ENCODE data around the gene TMEM150B. TPM values are rescaled to one million over a fixed set of nuclear protein-coding genes. Genes with fewer than 3 reads are reported as not detected.

TMEM150B gene
- total and polyA plus RNA-seq, 2 of the 13 experiments (the other 11 are each of a cell fraction or from before 2014, with no cell fraction given): 1.3 to 1.8 TPM

DNA sequence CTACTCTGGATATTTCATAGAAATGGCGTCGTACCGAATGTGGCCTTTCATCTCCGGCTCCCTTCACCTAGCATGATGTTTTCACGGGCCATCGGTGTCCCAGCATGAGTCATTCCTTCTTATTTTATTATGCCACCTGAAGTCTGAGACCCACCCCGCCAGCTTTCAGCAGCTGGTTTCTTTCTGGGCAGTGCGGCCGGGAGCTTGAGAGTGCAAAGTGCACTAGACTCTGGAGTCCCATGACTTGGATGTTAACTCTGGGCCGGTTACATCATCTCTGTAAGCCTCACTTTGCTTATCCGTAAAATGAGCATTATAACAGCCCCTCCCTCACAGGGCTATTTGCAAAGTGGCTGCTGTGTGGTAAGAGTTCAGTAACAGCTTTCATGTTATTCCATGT, 8.7 kb upstream of the TMEM150B start (continued):
- TF ChIP-seq WIZ (CRISPR knock-in tag; IDR thresholded peaks at IDR 0.05): no peak
- TF ChIP-seq HNRNPLL (IDR thresholded peaks at IDR 0.05; ENCODE audit: low read depth, low read length, poor library complexity, severe bottlenecking): no peak
- TF ChIP-seq ZNF775 (CRISPR knock-in tag; IDR thresholded peaks at IDR 0.05; ENCODE audit: borderline replicate concordance): no peak
- TF ChIP-seq MIXL1 (CRISPR knock-in tag; IDR thresholded peaks at IDR 0.05): 0 out of 2 replicates have a peak, but pooled peaks have one; percentile 32
- TF ChIP-seq, protein P1, sequence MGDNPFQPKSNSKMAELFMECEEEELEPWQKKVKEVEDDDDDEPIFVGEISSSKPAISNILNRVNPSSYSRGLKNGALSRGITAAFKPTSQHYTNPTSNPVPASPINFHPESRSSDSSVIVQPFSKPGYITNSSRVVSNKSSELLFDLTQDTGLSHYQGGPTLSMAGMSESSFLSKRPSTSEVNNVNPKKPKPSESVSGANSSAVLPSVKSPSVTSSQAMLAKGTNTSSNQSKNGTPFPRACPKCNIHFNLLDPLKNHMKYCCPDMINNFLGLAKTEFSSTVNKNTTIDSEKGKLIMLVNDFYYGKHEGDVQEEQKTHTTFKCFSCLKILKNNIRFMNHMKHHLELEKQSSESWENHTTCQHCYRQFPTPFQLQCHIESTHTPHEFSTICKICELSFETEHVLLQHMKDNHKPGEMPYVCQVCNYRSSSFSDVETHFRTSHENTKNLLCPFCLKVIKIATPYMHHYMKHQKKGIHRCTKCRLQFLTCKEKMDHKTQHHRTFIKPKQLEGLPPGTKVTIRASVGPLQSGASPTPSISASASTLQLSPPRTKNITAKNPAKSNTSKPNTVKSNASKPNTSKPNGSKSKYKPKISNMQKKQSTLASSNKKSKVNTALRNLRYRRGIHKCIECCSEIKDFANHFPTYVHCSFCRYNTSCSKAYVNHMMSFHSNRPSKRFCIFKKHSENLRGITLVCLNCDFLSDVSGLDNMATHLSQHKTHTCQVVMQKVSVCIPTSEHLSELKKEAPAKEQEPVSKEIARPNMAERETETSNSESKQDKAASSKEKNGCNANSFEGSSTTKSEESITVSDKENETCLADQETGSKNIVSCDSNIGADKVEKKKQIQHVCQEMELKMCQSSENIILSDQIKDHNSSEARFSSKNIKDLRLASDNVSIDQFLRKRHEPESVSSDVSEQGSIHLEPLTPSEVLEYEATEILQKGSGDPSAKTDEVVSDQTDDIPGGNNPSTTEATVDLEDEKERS (CRISPR knock-in tag; IDR thresholded peaks at IDR 0.05): peak; percentile 48; the same call in 1 of the 2 replicates
- TF ChIP-seq FOXA3 (CRISPR knock-in tag; IDR thresholded peaks at IDR 0.05): peak; percentile 63
- no peak for TF ChIP-seq DR1 (CRISPR knock-in tag; IDR thresholded peaks at IDR 0.05)
- TF ChIP-seq ZBTB39 (CRISPR knock-in tag; IDR thresholded peaks at IDR 0.05): no peak
- TF ChIP-seq, protein P2, sequence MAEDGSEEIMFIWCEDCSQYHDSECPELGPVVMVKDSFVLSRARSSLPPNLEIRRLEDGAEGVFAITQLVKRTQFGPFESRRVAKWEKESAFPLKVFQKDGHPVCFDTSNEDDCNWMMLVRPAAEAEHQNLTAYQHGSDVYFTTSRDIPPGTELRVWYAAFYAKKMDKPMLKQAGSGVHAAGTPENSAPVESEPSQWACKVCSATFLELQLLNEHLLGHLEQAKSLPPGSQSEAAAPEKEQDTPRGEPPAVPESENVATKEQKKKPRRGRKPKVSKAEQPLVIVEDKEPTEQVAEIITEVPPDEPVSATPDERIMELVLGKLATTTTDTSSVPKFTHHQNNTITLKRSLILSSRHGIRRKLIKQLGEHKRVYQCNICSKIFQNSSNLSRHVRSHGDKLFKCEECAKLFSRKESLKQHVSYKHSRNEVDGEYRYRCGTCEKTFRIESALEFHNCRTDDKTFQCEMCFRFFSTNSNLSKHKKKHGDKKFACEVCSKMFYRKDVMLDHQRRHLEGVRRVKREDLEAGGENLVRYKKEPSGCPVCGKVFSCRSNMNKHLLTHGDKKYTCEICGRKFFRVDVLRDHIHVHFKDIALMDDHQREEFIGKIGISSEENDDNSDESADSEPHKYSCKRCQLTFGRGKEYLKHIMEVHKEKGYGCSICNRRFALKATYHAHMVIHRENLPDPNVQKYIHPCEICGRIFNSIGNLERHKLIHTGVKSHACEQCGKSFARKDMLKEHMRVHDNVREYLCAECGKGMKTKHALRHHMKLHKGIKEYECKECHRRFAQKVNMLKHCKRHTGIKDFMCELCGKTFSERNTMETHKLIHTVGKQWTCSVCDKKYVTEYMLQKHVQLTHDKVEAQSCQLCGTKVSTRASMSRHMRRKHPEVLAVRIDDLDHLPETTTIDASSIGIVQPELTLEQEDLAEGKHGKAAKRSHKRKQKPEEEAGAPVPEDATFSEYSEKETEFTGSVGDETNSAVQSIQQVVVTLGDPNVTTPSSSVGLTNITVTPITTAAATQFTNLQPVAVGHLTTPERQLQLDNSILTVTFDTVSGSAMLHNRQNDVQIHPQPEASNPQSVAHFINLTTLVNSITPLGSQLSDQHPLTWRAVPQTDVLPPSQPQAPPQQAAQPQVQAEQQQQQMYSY (CRISPR knock-in tag; IDR thresholded peaks at IDR 0.05): no peak
- TF ChIP-seq ZNF501 (CRISPR knock-in tag; IDR thresholded peaks at IDR 0.05): peak; percentile 64; the same call in 1 of the 2 replicates
- TF ChIP-seq ZNF264 (CRISPR knock-in tag; IDR thresholded peaks at IDR 0.05): no peak
- no peak for TF ChIP-seq GPN1 (CRISPR knock-in tag; IDR thresholded peaks at IDR 0.05; ENCODE audit: borderline replicate concordance)
- TF ChIP-seq ZKSCAN1 (IDR thresholded peaks at IDR 0.05; ENCODE audit: low read length): no peak
- TF ChIP-seq CCAR2 (optimal IDR thresholded peaks at IDR 0.05; ENCODE audit: low read depth, low read length): no peak
- TF ChIP-seq HDAC6 (IDR thresholded peaks at IDR 0.05; ENCODE audit: low read depth, low read length): no peak
- TF ChIP-seq, protein P3, sequence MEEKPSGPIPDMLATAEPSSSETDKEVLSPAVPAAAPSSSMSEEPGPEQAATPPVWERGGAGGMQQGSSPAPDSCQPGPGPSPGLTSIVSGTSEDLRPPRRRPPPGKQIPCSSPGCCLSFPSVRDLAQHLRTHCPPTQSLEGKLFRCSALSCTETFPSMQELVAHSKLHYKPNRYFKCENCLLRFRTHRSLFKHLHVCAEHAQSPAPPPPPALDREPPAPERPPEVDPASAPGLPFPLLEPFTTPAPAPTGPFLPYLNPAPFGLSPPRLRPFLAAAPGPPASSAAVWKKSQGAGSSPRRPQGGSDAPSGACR (CRISPR knock-in tag; IDR thresholded peaks at IDR 0.05): peak; percentile 60; the same call in 1 of the 2 replicates
- TF ChIP-seq ZNF136 (CRISPR knock-in tag; IDR thresholded peaks at IDR 0.05; ENCODE audit: low read depth): peak; percentile 54; the same call in 1 of the 2 replicates
- TF ChIP-seq ARID2 (CRISPR knock-in tag; IDR thresholded peaks at IDR 0.05; ENCODE audit: borderline replicate concordance): no peak
- TF ChIP-seq SMAD3 (CRISPR knock-in tag; IDR thresholded peaks at IDR 0.05): peak; percentile 76; the same call in 1 of the 2 replicates
- 0 out of 2 replicates have a peak, but pooled peaks have one; percentile 32 for TF ChIP-seq ZSCAN29 (CRISPR knock-in tag; conservative IDR thresholded peaks at IDR 0.05)
- no peak; the same call in 1 of the 2 replicates for TF ChIP-seq ZNF572 (CRISPR knock-in tag; IDR thresholded peaks at IDR 0.05)
- peak; percentile 69 for TF ChIP-seq DMAP1 (CRISPR knock-in tag; IDR thresholded peaks at IDR 0.05)

Measured in HepG2 (cell line).